Vein endothelial cell (primary cell): ENCODE measurements around the gene GDA. TPM values are rescaled to one million over a fixed set of nuclear protein-coding genes. Genes with fewer than 3 reads are reported as not detected.

Source experiments
- small RNA-seq: library from RNA; depleted of rRNA; stranded (forward); fragments of <200 nt; gene quantifications from one replicate; pipeline ENCODE3, GENCODE V24; 2012
- total RNA-seq: library from RNA; depleted of rRNA; stranded (reverse); fragments of >200 nt; gene quantifications from 2 replicates; pipeline ENCODE4 v1.2.3, GENCODE V29; 2012

Gene GDA
- total RNA-seq, result not detected in 2 replicates

DNA sequence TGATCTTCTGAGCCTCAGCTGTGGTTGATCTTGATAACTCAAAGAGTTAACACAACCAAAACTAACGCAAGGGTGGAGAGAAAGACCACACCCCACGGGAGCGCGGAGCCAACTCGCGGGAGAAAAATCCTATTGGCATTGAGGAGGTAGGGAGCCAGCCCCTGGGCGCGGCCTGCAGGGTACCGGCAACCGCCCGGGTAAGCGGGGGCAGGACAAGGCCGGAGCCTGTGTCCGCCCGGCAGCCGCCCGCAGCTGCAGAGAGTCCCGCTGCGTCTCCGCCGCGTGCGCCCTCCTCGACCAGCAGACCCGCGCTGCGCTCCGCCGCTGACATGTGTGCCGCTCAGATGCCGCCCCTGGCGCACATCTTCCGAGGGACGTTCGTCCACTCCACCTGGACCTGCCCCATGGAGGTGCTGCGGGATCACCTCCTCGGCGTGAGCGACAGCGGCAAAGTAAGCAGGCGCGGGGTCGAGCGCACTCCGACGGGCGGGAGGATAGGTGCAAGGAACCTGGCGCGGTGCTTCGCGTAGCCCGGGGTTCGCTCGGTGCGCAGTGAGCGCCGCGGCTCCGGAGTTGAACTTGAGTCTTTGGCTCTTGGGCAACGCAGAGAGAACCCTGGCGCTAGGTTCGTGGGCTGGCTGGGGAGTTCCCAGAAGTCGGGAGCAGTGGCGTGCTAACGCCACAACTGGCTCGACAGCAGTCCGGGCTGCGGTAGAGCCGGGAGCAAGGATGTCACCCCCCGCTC lies at the start of gene GDA:
Gene GDA (plus strand): TSS at position 210 of the 745 bp plus-strand sequence. CDS start 120 bp downstream, at position 330.

Small RNA genes lying within 50 kb of the gene (small RNA-seq; reads per million reads assigned to genes)
- gene RNA5SP285, result not detected

Other genes with a start within 250 kb of the GDA start
- gene ABHD17B, start 238.2 kb upstream of the GDA start, total RNA-seq, result 27.1 and 32.4 TPM in 2 replicates
- gene C9orf85, start 237.8 kb upstream of the GDA start, total RNA-seq, result 12.7 and 13.4 TPM in 2 replicates
- not detected in 2 replicates for gene C9orf57, start 88.8 kb upstream of the GDA start, total RNA-seq
- gene ZFAND5, start 215.8 kb downstream of the GDA start, total RNA-seq, result 119 and 152 TPM in 2 replicates